CD4-positive, alpha-beta T cell treated with Interleukin-21 for 1 hour (primary cell): Measurements from ENCODE around the gene KIAA1217.

ENCODE experiments used
- DNase-seq: peaks from one replicate; pipeline ENCODE4 v3.0.0-alpha.2; 2020

KIAA1217 gene

DNA sequence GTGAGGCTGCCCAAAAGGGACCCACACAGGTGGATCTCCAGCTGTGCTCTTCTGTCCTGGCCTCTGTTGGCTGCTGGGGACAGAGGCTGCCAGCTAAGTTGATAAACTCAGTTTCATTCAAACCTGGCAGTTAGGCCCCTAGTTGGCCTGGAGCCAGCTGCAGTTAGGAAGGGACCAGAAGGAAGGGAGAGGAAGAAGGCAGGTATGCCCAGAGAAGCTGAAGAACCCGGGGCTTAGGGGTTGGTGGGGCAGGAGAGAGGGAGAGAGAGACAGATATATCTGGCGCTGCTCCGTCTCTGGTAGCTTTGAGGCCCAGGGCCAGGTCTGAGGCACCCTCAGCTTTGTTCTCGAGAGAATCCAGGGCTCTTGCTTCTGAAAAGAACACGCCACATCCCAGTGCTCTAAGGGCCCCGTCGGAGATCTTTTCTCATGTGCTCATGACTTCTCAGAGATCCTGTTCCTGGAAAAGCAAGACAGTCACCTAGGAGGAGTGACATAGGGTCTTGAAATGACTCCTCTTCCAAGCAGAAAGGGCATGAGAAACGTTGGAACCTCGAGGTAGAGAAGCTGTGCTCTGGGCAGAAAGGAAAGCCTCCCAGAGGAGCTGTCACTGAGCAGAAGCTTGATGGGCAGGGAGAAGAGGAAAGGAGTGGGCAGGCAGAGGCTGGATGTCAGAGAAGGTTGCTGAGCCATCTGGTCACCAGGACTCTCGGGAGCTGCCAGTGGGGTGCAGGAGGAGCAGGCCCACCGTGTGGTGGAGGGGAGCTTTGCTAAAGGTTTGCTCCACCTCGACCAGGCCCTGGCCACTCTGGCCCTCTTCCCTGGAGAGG lies 361.1 kb downstream of the KIAA1217 start:
- DNase-seq, result no peak

GRCh38 chr10:24570658-24571426 lies 361.9 kb downstream of the KIAA1217 start:
- no peak for DNase-seq

DNA sequence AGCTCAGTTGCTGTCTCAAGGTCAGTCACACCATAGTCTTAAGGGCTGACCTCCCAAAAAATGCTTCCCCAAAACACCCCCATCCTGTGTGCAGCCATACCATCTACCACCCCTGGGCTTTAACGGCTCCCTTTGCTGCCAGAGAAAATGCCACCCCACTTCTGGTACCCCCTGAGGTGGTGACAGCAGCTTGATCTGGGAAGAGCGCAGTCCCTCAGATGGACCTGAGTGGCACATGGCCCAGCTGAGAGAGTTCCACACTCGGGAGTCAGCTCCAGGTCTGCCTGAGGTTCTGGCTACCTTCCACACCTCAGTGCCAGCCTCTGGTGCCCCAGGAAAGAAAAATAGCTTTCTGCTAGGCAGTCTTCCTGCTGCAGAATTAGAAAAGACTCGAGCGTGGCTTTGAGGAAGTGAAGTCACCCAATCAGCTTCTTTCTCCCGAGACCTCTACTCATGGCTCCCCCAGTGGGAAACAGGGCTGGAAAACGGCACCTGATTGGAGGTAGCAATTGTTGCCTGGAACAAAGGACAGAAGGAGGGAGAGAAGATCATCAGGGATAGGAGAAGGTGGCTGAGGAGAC lies 363.0 kb downstream of the KIAA1217 start:
- DNase-seq, result no peak

DNA sequence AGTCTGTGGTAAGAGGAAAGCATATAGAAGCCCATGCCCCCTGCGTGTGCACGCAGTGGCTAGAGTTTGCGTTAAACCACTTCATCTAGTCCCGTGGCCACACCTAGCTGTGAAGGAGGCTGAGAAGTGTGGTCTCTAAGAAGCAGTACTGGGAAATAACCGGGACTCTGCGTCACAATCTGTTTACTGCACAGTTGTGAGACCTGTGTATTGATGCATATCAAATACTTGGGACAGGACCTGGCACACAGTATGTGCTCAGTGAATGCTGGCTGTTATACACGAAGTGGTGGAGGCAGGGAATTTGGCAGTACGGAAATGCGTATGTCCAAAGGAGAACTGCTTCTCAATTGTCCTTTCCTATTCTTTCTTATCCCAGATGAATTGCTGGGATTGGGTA lies 365.2 kb downstream of the KIAA1217 start:
- DNase-seq, result no peak

DNA sequence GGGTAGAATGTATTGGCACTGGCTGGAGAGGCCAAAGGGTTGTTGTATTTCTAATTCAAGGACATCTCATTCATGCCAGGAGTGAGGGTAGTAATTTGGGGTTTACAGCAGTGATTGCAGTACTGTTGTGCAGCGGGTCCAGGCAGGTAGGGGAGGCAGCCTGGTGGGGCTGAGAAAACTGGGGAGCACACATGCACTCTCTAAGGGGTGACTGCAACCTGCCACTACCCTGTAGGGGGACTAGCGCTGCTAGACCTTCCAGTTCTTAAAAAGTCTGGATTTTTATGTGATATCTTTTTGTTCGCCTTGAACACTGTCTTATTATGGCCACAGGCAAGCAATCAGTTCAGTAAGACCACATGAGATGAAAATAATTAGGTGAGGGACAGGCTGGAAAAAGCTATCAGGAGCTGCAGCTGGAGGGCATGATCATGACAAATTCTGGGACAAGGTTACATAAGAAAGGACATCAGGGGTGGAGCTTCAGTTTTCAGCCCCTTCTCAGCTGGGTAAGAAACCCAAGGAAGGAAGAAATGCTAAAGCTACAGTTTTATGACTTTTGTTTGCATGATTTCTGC lies 365.7 kb downstream of the KIAA1217 start:
- DNase-seq, result no peak

- DNase-seq, result no peak
Observed at GRCh38 chr10:24575481-24576002, 366.6 kb downstream of the KIAA1217 start.

GRCh38 chr10:24579448-24579847 lies 370.5 kb downstream of the KIAA1217 start:
- DNase-seq, result no peak

DNA sequence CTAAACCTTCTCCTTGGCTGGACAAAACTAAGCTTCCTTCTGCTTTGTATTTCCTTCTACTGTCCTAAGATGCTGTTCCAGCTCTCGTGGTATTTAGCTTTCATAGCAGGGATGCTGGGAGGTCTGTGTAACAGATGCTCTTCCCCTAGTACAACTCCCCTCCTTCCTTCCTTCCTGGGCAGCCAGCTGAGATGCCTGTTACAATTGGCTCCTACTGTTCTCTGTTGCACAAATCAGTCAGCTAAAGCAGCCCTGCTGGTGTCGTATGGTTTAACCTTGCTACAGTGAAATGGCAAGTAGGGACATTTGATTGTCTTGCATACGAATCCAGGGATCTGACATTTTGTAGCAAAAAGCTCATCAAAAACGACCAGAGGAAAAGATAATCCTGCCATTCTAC lies 371.0 kb downstream of the KIAA1217 start:
- no peak for DNase-seq

GRCh38 chr10:24589265-24589664 lies 380.3 kb downstream of the KIAA1217 start:
- no peak for DNase-seq

DNA sequence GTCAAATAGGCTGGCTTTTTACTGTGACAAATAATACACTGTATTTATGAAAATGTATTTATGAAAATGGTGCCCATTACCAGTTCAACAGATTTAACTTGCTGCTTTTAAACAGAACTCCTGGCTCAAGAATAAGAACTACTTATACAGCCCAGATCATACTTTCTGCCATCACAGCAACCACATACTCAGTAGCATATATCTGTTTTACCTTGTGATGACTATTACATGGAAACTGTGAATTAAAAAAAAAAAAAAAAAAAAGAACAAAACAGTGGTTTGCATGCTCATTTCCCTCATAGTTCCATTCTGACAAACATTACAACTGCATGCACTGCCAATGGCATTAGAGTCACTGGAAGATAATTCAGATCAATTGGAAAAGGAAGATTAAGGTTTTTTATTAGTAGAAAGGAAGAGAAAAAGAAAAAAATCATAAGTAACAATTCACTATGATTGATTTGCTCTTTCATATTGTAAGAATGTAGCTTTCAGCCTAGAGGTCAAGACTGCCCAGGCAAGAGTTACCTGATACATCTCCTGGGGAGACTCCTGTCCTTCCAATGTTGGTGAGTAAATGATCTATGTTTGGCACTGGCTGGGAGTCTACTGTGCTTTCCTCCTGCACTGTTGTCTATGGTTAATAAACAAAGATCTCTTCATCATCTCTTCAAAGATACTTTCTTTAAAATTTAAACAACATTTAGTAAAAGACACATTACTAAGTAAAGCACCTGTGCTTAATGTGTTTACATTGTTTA lies 381.9 kb downstream of the KIAA1217 start:
- no peak for DNase-seq

GRCh38 chr10:24596217-24596930 lies 387.4 kb downstream of the KIAA1217 start:
- no peak for DNase-seq

DNA sequence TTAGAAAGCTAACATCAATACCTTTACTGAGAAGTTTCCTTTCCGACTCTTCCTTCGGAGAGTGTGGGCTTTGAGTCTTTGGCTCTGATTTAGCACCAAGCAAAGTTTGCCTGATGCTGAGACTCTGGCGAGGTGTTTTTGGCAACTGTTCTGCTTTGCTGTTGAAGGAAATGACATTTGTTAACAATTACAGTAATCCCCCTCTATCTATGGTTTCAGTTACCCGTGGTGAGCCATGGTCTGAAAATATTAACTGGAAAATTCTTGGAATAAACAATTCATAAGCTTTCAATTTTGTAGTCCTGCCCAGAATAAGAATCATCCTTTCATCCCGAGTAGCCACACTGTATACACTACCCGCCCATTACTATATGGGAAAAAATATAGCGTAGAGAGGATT lies 388.5 kb downstream of the KIAA1217 start:
- DNase-seq, result no peak
